K562 (cell line): Measurements from ENCODE around the gene RBM45. TPM values are rescaled to one million over a fixed set of nuclear protein-coding genes. Genes with fewer than 3 reads are reported as not detected.

Experiments
- ATAC-seq: fragments of 200-7000 bp; cut with Tn5 transposase; 3 replicates; pipeline ENCODE4 v1.9.1; 2020; ENCODE audit warnings: moderate library complexity
- BruUV-seq: library from RNA; stranded (reverse); fragments of 400-500 nt; replicated peaks from 2 replicates; lab custom pipeline; 2021; lab: Mats Ljungman, UMichigan
- CTCF ChIA-PET: fragments of 300-600 bp; formaldehyde crosslinking; extraction: SDS; loops from one replicate; lab custom pipeline; 2021; ENCODE audit warnings: low intra/inter-chr PET ratio; lab: Yijun Ruan, JAX
- POLR2A ChIA-PET: fragments of 300-600, 350-650 bp; sonication (Branson Sonifier 250); formaldehyde crosslinking; extraction: SDS; loops from one replicate; lab custom pipeline; 2021; ENCODE audit warnings: antibody characterized with exemption, inconsistent platforms; lab: Yijun Ruan, JAX
- DNase-seq, 4 experiments: peaks; one replicate each; pipeline versions ENCODE4 v3.0.0 to v3.0.0-alpha.2; 2011 to 2018; ENCODE audit warnings: low spot score in 3 of 4, mixed read lengths in 3 of 4; ENCODE audit errors: extremely low read depth in 1 of 4
- FAIRE-seq: peaks from 2 replicates; lab custom pipeline; 2011; peaks lifted over from hg19 to GRCh38; lab: Jason Lieb, UNC
- H2AFZ ChIP-seq: 2 replicates; pipeline ENCODE4 v1.6.0; 2011; ENCODE audit warnings: low read depth, low read length, control low read depth, inconsistent platforms
- H3K27ac ChIP-seq: fragments of 200-600 bp; 3 replicates; pipeline ENCODE4 v1.8.0; 2011; ENCODE audit warnings: low read depth, mild to moderate bottlenecking, control low read depth, inconsistent platforms, low read length, moderate library complexity, mixed read lengths; ENCODE audit errors: extremely low read depth
- H3K27me3 ChIP-seq, 2 experiments: fragments of 300-600 bp in 1 of 2; 2 replicates in 1 of 2; 3 replicates in 1 of 2; pipeline versions ENCODE4 v1.6.0 to v1.8.0; 2011; ENCODE audit warnings: inconsistent platforms in 2 of 2, low read length in 2 of 2, mild to moderate bottlenecking in 1 of 2, mixed read lengths in 1 of 2, moderate library complexity in 1 of 2; ENCODE audit not compliant: control insufficient read depth in 2 of 2, insufficient read depth in 2 of 2
- H3K36me3 ChIP-seq: fragments of 300-600 bp; 3 replicates; pipeline ENCODE4 v1.8.0; 2011; ENCODE audit warnings: mild to moderate bottlenecking, low read length, inconsistent platforms; ENCODE audit not compliant: control insufficient read depth, insufficient read depth
- H3K4me1 ChIP-seq, 2 experiments: fragments of 200-600 bp in 1 of 2; replicated peaks in 1 of 2; 2 replicates in 1 of 2; 3 replicates in 1 of 2; pipeline versions ENCODE4 v1.5.1 to v1.8.0; 2011; ENCODE audit warnings: inconsistent platforms in 2 of 2, low read length in 2 of 2, mild to moderate bottlenecking in 1 of 2, mixed read lengths in 1 of 2, moderate library complexity in 1 of 2; ENCODE audit not compliant: control insufficient read depth in 2 of 2, insufficient read depth in 2 of 2
- H3K4me2 ChIP-seq: 2 replicates; pipeline ENCODE4 v1.6.1; 2011; ENCODE audit warnings: low read length, control low read depth, inconsistent platforms, mixed read lengths; ENCODE audit not compliant: insufficient read depth
- H3K4me3 ChIP-seq: fragments of 200-600 bp; sonication (generic), shearing (Covaris generic); 2 replicates; pipeline ENCODE4 v1.5.1; 2016; ENCODE audit warnings: control low read depth, inconsistent platforms
- H3K79me2 ChIP-seq: fragments of 200-600 bp; 3 replicates; pipeline ENCODE4 v1.8.0; 2011; ENCODE audit warnings: low read length, inconsistent platforms; ENCODE audit not compliant: control insufficient read depth, insufficient read depth
- H3K9ac ChIP-seq, 2 experiments: 2 replicates each; pipeline versions ENCODE4 v1.6.0 to v1.6.1; 2011; ENCODE audit warnings: low read depth in 2 of 2, low read length in 2 of 2, control low read depth in 1 of 2, inconsistent platforms in 1 of 2, mild to moderate bottlenecking in 1 of 2, mixed read lengths in 1 of 2; ENCODE audit not compliant: insufficient read depth in 1 of 2
- H3K9me1 ChIP-seq: one replicate; pipeline ENCODE4 v1.6.0; 2011; ENCODE audit warnings: inconsistent platforms, mild to moderate bottlenecking, low read length, moderate library complexity; ENCODE audit not compliant: control insufficient read depth, insufficient read depth
- H3K9me3 ChIP-seq: replicated peaks from 2 replicates; pipeline ENCODE4 v1.5.1; 2011; ENCODE audit warnings: low read depth, low read length, inconsistent platforms; ENCODE audit not compliant: control insufficient read depth, insufficient read depth
- H4K20me1 ChIP-seq: replicated peaks from 2 replicates; pipeline ENCODE4 v1.6.1; 2011; ENCODE audit warnings: low read length, inconsistent platforms, mixed read lengths; ENCODE audit not compliant: control insufficient read depth, insufficient read depth
- FOSL1 ChIP-seq: fragments of 200-800 bp; sonication (Bioruptor generic); conservative IDR thresholded peaks from 2 replicates; pipeline ENCODE4 v1.6.1; 2016; ENCODE audit warnings: missing genetic modification characterization, missing compliant biosample characterization
- IRF9 ChIP-seq: fragments of 450-650 bp; IDR thresholded peaks from 2 replicates; pipeline ENCODE4 v1.6.1; 2016; ENCODE audit warnings: missing biosample characterization, missing genetic modification characterization
- MEIS2 ChIP-seq: fragments of 450-650 bp; IDR thresholded peaks from 2 replicates; pipeline ENCODE4 v1.6.1; 2014; ENCODE audit warnings: mild to moderate bottlenecking; ENCODE audit not compliant: partially characterized antibody
- XRCC4 ChIP-seq: IDR thresholded peaks from one replicate; pipeline ENCODE4 v1.6.1; 2011; ENCODE audit not compliant: insufficient read depth, insufficient read length; ENCODE audit errors: extremely low read depth
- WGBS: fragments of 100-300 bp; shearing (Covaris generic); methylation state at CpG from one replicate; pipeline ENCODE4 v1.1.6; 2016; ENCODE audit warnings: low coverage, mixed read lengths; ENCODE audit not compliant: insufficient coverage; ENCODE audit errors: missing lambda C conversion rate; 5-methylcytosine and 5-hydroxymethylcytosine counted together
- in situ Hi-C: fragments of 300-500 bp; cut with MboI; formaldehyde crosslinking; loops from 4 replicates; pipeline ENCODE4 v1.15.0; 2018; ENCODE audit warnings: inconsistent platforms, mixed read lengths
- intact Hi-C: fragments of 100-400 bp; cut with micrococcal nuclease; formaldehyde crosslinking; loops from 2 replicates; pipeline ENCODE4 v1.14.2; 2022
- polyA plus RNA-seq, 8 experiments: library from polyadenylated mRNA; depleted of rRNA in 4 of 8; stranded (reverse) in 5 of 8; unstranded in 3 of 8; fragments of >200 nt; fragmentation: Nextera tagmentation in 2 of 8; fragmentation: Illumina TruSeq in 1 of 8; extraction: Ambion mirVana in 2 of 8; extraction: Trizol in 1 of 8; gene quantifications; 2 replicates each; pipeline versions ENCODE4 v1.2.1 to v1.2.3, GENCODE V29; 2011 to 2014; ENCODE audit warnings: inconsistent platforms in 1 of 8, missing spikeins in 1 of 8
- total RNA-seq, 7 experiments: library from RNA; depleted of rRNA in 6 of 7; stranded (reverse); fragments of >200 nt in 6 of 7; fragmentation: Illumina TruSeq in 2 of 7; extraction: Trizol in 2 of 7; gene quantifications; 2 replicates each; pipeline versions ENCODE4 v1.2.1 to v1.2.3, GENCODE V29; 2011 to 2021; ENCODE audit warnings: low replicate concordance in 1 of 7
- TF ChIP-seq, protein P1 (sequence below): sonication (generic); formaldehyde crosslinking; IDR thresholded peaks from 2 replicates; pipeline ENCODE4 v1.9.0; 2022; ENCODE audit warnings: mild to moderate bottlenecking, missing genetic modification reagents
- TF ChIP-seq, protein P2 (sequence below): sonication (generic); formaldehyde crosslinking; IDR thresholded peaks from 2 replicates; pipeline ENCODE4 v1.8.0; 2023; ENCODE audit warnings: mild to moderate bottlenecking, missing genetic modification reagents

RBM45 gene
- total and polyA plus RNA-seq, 9 of the 15 experiments (the other 6 are each of a cell fraction or from before 2014, with no cell fraction given): 6.7 to 22.0 (median 15.0) TPM

DNA sequence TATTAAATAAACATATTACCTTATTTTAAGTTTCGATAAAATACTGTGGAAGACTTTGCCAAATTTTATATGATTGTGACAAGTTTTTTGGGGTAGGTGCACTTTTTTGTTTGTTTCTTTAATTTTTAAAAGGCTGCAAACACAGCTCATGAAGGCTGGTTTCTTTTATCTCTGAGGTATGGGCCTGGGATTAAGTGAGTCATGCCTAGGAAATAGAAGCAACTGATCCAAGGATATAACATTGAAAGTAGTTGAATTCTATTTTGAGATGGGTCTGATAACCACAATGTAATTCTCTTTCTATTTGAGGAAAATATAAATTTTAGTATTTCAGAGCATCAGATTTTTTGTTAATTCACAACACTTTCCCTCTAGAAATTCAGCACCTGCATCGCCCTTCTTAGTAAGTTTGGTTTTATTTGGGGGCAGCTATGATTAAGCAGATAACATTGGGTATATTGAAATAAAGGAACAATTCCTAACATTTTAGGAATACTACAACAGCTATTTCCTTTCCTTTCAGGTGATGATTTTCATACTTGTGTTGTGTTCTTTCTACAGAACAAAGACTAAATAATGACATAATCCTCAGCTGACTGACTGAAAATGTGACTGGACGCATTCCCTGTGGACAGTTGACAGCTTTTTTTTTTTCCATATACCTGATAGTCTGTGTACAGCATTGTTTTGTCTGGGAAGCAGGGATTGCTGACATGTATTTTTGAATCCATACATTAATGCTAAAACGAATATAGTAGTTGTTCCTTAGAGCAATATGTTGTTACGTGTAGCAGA lies 16.8 kb downstream of the RBM45 start:
- H3K27ac ChIP-seq: no peak overlapping the region
- POLR2A ChIA-PET: interaction anchor here (1.1 kb wide), 1 partner anchor 16 kb away, joined by 3 read pairs; no protein-coding TSS in a partner anchor
- no TSS peak for BruUV-seq
- 80% methylated on average over 5 of the region's 5 CpGs for WGBS
- H2AFZ ChIP-seq: no peak overlapping the region
- H3K4me1 ChIP-seq: 0 out of 5 replicates have a peak, but pooled peaks cover 0 to 2% of the 10 kb centered on the region in 2 experiments
- ATAC-seq (no peak), FAIRE-seq (no peak), DNase-seq (no peak)
- CTCF ChIA-PET: no interaction called here
- intact Hi-C loops (no loop called here), in situ Hi-C loops (no loop called here)
- no peak overlapping the region for H3K9ac ChIP-seq
- H3K79me2 ChIP-seq: no peaks in the 10 kb centered on the region
- H3K27me3 ChIP-seq: no peaks in the 10 kb centered on the region
- H3K9me1 ChIP-seq: no peaks in the 10 kb centered on the region
- no peaks in the 10 kb centered on the region for H3K9me3 ChIP-seq
- H3K36me3 ChIP-seq: peaks cover 37% of the 10 kb centered on the region; the same call in 2 of the 3 replicates
- TF ChIP-seq, protein P1, sequence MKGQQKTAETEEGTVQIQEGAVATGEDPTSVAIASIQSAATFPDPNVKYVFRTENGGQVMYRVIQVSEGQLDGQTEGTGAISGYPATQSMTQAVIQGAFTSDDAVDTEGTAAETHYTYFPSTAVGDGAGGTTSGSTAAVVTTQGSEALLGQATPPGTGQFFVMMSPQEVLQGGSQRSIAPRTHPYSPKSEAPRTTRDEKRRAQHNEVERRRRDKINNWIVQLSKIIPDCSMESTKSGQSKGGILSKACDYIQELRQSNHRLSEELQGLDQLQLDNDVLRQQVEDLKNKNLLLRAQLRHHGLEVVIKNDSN (CRISPR knock-in tag): no peak
- no peak for TF ChIP-seq XRCC4
- no peak for TF ChIP-seq MEIS2
- no peak for TF ChIP-seq IRF9 (tag)
- TF ChIP-seq, protein P2, sequence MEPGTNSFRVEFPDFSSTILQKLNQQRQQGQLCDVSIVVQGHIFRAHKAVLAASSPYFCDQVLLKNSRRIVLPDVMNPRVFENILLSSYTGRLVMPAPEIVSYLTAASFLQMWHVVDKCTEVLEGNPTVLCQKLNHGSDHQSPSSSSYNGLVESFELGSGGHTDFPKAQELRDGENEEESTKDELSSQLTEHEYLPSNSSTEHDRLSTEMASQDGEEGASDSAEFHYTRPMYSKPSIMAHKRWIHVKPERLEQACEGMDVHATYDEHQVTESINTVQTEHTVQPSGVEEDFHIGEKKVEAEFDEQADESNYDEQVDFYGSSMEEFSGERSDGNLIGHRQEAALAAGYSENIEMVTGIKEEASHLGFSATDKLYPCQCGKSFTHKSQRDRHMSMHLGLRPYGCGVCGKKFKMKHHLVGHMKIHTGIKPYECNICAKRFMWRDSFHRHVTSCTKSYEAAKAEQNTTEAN (CRISPR knock-in tag): no peak
- peak; percentile 46 for TF ChIP-seq FOSL1 (tag)
- H3K4me2 ChIP-seq: no peak overlapping the region
- H3K4me3 ChIP-seq: no peak overlapping the region
- no peaks in the 10 kb centered on the region for H4K20me1 ChIP-seq
